RWPE2 (cell line): Measurements from ENCODE around the gene F2RL1.

Experiments
- ATAC-seq: fragments of 200-7000 bp; cut with Tn5 transposase; 3 replicates; pipeline ENCODE4 v1.9.1; 2021; ENCODE audit warnings: low read depth
- DNase-seq: peaks from one replicate; pipeline ENCODE4 v3.0.0-alpha.2; 2020; ENCODE audit warnings: low spot score
- H3K27ac ChIP-seq: fragments of 450-650 bp; 2 replicates; pipeline ENCODE4 v1.5.1; 2017; ENCODE audit warnings: mild to moderate bottlenecking; ENCODE audit not compliant: poor library complexity, severe bottlenecking
- H3K27me3 ChIP-seq: fragments of 250-450 bp; sonication (Bioruptor Pico); 2 replicates; pipeline ENCODE4 v1.5.1; 2021; ENCODE audit warnings: mild to moderate bottlenecking, moderate library complexity; ENCODE audit not compliant: insufficient read depth, poor library complexity, severe bottlenecking
- H3K36me3 ChIP-seq: fragments of 250-450 bp; sonication (Bioruptor Pico); 2 replicates; pipeline ENCODE4 v1.5.1; 2020; ENCODE audit warnings: low read depth, mild to moderate bottlenecking, moderate library complexity
- H3K4me1 ChIP-seq: fragments of 250-450 bp; sonication (Bioruptor Pico); 2 replicates; pipeline ENCODE4 v1.5.1; 2021; ENCODE audit warnings: mild to moderate bottlenecking, moderate library complexity; ENCODE audit not compliant: insufficient read depth, poor library complexity, severe bottlenecking
- H3K4me3 ChIP-seq: fragments of 250-450 bp; sonication (Bioruptor Pico); 2 replicates; pipeline ENCODE4 v1.5.1; 2021; ENCODE audit warnings: mild to moderate bottlenecking, moderate library complexity; ENCODE audit not compliant: severe bottlenecking
- H3K9me3 ChIP-seq: fragments of 250-450 bp; sonication (Bioruptor Pico); 2 replicates; pipeline ENCODE4 v1.5.1; 2021; ENCODE audit warnings: mild to moderate bottlenecking, moderate library complexity; ENCODE audit not compliant: severe bottlenecking
- TF ChIP-seq, protein P1 (sequence below): fragments of 450-650 bp; IDR thresholded peaks from one replicate; pipeline ENCODE4 v1.5.1; 2017; ENCODE audit warnings: mild to moderate bottlenecking, moderate library complexity; ENCODE audit not compliant: poor library complexity, severe bottlenecking

Gene F2RL1

DNA sequence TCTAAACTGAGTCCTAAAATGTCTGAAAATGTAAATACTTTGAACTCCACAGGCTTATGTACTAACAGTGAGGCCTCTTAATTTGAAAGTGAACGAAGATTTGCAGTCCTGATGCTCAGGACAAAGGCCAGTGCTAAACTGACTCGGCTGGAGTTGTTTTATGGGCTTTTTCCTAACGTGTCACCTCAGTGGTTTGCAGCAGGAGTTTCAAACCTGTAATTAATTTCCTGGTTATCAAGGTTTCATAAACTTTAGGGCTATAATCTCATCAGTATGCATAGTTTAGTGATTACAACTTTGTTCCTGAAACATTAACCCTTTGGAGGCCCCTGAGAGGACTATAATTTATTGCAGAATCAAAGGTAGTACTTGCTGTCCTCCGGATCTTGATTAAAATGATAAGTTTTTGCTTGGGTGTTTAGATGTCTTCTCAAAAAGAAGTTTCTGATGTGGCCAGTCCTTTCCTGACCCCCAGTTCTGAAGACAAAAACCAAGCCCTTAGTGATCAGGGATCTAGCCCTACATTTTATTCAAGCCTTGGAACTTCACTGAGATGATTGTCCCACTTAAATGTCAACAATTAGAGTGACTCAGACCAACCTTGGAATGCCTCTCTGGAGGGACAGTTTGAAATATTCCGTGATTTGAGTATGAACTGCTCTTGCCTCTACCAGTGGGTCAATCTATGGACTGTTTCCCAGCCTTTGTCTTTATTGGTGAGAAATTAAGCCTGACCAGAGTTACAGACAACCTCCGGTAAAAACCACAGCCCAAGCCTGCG lies 19.8 kb downstream of the F2RL1 start:
- TF ChIP-seq, protein P1, sequence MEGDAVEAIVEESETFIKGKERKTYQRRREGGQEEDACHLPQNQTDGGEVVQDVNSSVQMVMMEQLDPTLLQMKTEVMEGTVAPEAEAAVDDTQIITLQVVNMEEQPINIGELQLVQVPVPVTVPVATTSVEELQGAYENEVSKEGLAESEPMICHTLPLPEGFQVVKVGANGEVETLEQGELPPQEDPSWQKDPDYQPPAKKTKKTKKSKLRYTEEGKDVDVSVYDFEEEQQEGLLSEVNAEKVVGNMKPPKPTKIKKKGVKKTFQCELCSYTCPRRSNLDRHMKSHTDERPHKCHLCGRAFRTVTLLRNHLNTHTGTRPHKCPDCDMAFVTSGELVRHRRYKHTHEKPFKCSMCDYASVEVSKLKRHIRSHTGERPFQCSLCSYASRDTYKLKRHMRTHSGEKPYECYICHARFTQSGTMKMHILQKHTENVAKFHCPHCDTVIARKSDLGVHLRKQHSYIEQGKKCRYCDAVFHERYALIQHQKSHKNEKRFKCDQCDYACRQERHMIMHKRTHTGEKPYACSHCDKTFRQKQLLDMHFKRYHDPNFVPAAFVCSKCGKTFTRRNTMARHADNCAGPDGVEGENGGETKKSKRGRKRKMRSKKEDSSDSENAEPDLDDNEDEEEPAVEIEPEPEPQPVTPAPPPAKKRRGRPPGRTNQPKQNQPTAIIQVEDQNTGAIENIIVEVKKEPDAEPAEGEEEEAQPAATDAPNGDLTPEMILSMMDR: no peak
- H3K9me3 ChIP-seq: no peaks in the 10 kb centered on the region
- DNase-seq (no peak), ATAC-seq (peak; percentile 54)
- H3K36me3 ChIP-seq: peaks cover 29% of the 10 kb centered on the region
- H3K4me3 ChIP-seq: no peak overlapping the region
- H3K27ac ChIP-seq: peak overlapping the region; percentile 57
- peaks cover 25% of the 10 kb centered on the region for H3K4me1 ChIP-seq
- no peaks in the 10 kb centered on the region for H3K27me3 ChIP-seq

DNA sequence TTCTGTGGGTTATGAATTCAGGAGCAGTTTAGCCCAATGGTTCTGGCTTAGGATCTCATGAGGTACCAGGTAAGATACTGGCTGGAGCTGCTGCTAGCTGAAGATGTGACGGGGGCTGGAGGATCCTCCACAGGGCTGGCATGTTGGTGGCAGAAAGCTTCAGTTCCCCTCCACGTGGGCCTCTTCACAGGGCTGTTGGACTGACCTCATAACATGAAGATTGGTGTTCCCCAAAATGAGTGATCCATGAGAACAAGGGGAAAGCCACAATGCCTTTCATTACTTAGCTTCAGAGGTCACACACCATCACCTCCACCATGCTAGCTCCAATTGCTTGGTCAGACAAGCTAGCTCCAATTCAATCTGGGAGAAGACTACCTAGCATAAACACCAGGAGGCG lies 22.5 kb downstream of the F2RL1 start:
- Histone ChIP-seq H3K36me3 (peaks cover 2% of the 10 kb centered on the region; the same call in 1 of the 2 replicates), H3K4me3 (no peak overlapping the region), H3K27me3 (no peaks in the 10 kb centered on the region), H3K4me1 (peaks cover 21% of the 10 kb centered on the region), H3K27ac (no peak overlapping the region), H3K9me3 (no peaks in the 10 kb centered on the region)
- no peak for ATAC-seq
- TF ChIP-seq, protein P1: no peak
- DNase-seq: no peak

GRCh38 chr5:76845890-76846289 lies 27.1 kb downstream of the F2RL1 start:
- no peak for ATAC-seq
- TF ChIP-seq, protein P1: no peak
- Histone ChIP-seq H3K36me3 (no peaks in the 10 kb centered on the region), H3K27me3 (no peaks in the 10 kb centered on the region), H3K4me1 (no peaks in the 10 kb centered on the region), H3K27ac (no peak overlapping the region), H3K9me3 (no peaks in the 10 kb centered on the region), H3K4me3 (no peak overlapping the region)
- DNase-seq: no peak

DNA sequence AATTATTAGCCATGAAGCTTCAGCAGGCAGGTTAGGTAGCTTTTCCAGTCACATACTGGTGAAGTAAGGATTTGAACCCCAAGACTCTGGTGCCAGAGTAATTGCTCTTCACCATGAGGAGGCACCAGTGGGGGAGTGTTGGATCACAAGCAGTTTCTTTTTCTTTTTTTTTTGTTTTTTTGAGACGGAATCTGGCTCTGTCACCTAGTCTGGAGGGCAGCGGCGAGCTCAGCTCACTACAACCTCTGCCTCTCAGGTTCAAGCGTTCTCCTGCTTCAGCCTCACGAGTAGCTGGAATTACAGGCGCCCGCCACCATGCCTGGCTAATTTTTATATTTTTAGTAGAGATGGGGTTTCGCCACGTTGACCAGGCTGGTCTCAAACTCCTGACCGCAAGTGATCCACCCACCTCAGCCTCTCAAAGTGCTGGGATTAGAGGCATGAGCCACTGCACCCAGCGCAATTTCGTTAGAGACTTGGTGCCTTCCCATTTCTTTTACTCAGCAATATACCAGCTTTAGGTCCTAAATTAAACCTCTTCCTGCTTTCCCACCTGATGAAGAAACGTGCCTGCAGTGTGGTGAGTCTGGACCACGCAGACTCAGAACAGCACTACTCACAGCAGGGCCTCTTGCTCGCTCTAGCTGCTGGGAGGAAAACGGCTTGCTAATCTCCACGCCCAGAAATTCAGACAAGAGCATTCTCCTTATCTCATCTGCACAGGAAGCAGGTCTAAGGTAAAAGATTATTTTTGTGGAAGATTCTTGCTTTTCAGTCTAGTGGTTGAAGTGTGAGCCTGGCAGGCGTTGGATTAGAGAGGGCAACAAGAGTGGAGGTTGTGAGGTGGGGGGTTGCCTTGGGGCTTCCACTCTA lies 30.8 kb downstream of the F2RL1 start, which contains the start of gene S100Z:
Gene S100Z, plus strand, starts transcription at position 596 of the 873 bp plus-strand sequence. CDS start 25,346 bp downstream, outside the sequence.
- TF ChIP-seq, protein P1: no peak
- Histone ChIP-seq H3K4me1 (no peaks in the 10 kb centered on the region), H3K36me3 (no peaks in the 10 kb centered on the region), H3K27me3 (no peaks in the 10 kb centered on the region), H3K4me3 (no peak within 1 kb of the TSS), H3K9me3 (no peaks in the 10 kb centered on the region), H3K27ac (no peak within 1 kb of the TSS)
- DNase-seq (no peak), ATAC-seq (no peak; the same call in 2 of the 3 replicates)
